Muscle layer of colon (tissue), 2 donors: Measurements from ENCODE around the gene SLC22A5.
"Not testable (repeated sequence)": the region's sequence is repeated elsewhere in the genome, so short reads cannot be mapped to it uniquely, and the experiment has no call there.

Experiments used
- H3K27ac ChIP-seq: one replicate; pipeline ENCODE4 v1.7.0; 2013; ENCODE audit warnings: low read depth, mild to moderate bottlenecking, low read length, moderate library complexity
- H3K27me3 ChIP-seq, 2 donors: one replicate each; pipeline ENCODE4 v1.7.0; 2013; ENCODE audit warnings: low read length in 2 of 2, mild to moderate bottlenecking in 2 of 2; ENCODE audit not compliant: insufficient read depth in 2 of 2, control insufficient read depth in 1 of 2
- H3K36me3 ChIP-seq: one replicate; pipeline ENCODE4 v1.7.0; 2013; ENCODE audit warnings: mild to moderate bottlenecking, low read length; ENCODE audit not compliant: insufficient read depth
- H3K4me1 ChIP-seq: one replicate; pipeline ENCODE4 v1.7.0; 2013; ENCODE audit warnings: mild to moderate bottlenecking, low read length; ENCODE audit not compliant: insufficient read depth
- H3K4me3 ChIP-seq, 2 donors: one replicate each; pipeline ENCODE4 v1.7.0; 2013; ENCODE audit warnings: low read length in 2 of 2, low read depth in 1 of 2, mild to moderate bottlenecking in 1 of 2, moderate library complexity in 1 of 2
- H3K9ac ChIP-seq: one replicate; pipeline ENCODE4 v1.7.0; 2013; ENCODE audit warnings: low read length
- H3K9me3 ChIP-seq: one replicate; pipeline ENCODE4 v1.7.0; 2013; ENCODE audit warnings: mild to moderate bottlenecking, low read length
- donor health status: abdominal sarcoma.
- donor health status: Adenocarcinoma of cecum.

The SLC22A5 gene

DNA sequence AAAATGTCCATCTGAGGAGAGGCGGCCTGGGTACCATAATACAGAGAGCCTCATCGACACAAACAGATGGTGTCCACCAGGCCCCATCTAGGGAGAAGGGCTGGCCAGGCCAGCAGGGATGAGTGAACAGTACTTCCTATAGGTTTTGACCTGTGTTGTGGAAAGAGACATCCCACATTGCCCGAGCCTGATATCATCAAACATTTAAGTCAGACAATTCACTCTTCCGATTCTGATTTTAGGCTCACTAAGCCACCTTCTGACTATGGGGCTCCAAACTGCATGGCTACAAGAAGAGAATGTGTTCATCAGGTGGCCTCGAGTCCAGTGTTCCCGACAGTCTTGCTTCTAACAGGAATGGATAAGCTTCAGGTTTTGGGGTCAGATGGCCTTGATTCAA, 38.9 kb downstream of the SLC22A5 start:
- H3K27me3 ChIP-seq: no peaks in the 10 kb centered on the region
- peak overlapping the region; percentile 98 for H3K27ac ChIP-seq
- no peaks in the 10 kb centered on the region for H3K36me3 ChIP-seq
- peaks cover 25% of the 10 kb centered on the region for H3K4me1 ChIP-seq
- no peak overlapping the region for H3K4me3 ChIP-seq
- H3K9ac ChIP-seq: no peak overlapping the region
- no peaks in the 10 kb centered on the region for H3K9me3 ChIP-seq

DNA sequence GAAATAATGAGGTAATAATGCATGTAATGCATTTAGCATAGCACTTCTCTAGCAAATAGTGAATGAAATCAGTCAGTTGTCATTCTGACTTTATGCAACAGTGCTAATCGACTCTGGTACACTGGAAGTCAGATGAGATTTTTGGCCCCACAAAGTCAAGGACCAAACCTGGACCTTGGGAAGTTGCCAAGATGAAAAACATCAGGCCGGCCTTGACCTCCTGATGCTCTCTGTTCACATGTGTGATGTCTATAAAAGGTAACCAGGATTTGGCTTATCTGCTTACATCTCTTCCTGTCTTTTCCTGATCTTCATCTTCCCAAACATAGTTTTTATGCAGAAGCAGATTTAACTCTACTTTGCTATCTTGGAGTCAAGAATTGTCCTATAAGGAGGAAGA, 39.5 kb downstream of the SLC22A5 start:
- Histone ChIP-seq H3K4me1 (peaks cover 25% of the 10 kb centered on the region), H3K36me3 (no peaks in the 10 kb centered on the region), H3K9ac (no peak overlapping the region), H3K27ac (peak overlapping the region; percentile 98), H3K4me3 (no peak overlapping the region), H3K27me3 (no peaks in the 10 kb centered on the region), H3K9me3 (no peaks in the 10 kb centered on the region)

- Histone ChIP-seq H3K4me3 (peak overlapping the region; percentile 65 to 83), H3K9ac (peak overlapping the region; percentile 87), H3K9me3 (no peaks in the 10 kb centered on the region), H3K4me1 (peaks cover 40% of the 10 kb centered on the region), H3K27me3 (no peaks in the 10 kb centered on the region), H3K36me3 (no peaks in the 10 kb centered on the region), H3K27ac (peak overlapping the region; percentile 98)
Measured at GRCh38 chr5:132410451-132411303, 41.2 kb downstream of the SLC22A5 start.

DNA sequence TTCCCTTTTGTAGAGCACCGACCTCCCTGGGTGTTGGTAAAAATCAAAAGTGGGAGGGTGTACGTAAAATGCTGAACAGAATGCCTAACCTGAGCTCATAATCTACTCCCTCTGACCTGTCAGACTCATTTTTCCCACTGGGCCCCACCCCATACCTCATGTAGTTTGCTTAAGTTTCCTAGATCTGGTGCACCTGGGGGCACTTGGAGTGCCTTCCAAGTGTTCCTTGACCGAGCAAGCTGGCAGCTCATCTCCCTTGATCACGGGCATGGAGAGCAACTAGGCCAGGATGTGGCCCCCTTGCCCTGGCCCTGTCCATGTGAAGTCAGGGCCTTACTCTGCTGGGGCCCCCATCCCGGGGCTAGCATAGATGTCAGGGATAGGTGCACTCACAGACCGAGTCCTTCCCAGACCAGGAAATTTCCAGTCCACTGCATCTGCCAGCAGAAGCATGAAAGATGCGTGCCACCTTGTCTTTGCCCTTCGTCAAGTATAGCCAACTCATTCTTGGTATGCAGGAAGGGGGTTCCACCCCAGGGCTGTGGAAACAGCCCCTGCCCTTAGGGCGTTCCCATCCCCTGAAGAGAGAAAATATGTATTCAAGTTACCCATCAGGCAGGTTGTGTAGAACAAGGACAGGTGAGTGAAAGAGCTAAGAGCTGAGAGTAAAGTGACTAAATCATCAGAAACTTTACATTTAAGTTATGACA, 41.9 kb downstream of the SLC22A5 start:
- H3K27ac ChIP-seq: peak overlapping the region; percentile 98
- H3K4me1 ChIP-seq: peaks cover 44% of the 10 kb centered on the region
- H3K4me3 ChIP-seq: peak overlapping the region; percentile 65 to 83
- no peaks in the 10 kb centered on the region for H3K27me3 ChIP-seq
- H3K36me3 ChIP-seq: no peaks in the 10 kb centered on the region
- H3K9me3 ChIP-seq: no peaks in the 10 kb centered on the region
- peak overlapping the region; percentile 87 for H3K9ac ChIP-seq

GRCh38 chr5:132413567-132413966, 44.1 kb downstream of the SLC22A5 start:
- Histone ChIP-seq H3K4me3 (no peak overlapping the region), H3K9me3 (no peaks in the 10 kb centered on the region), H3K27ac (peak overlapping the region; percentile 98), H3K9ac (no peak overlapping the region), H3K4me1 (peaks cover 59% of the 10 kb centered on the region), H3K27me3 (no peaks in the 10 kb centered on the region), H3K36me3 (no peaks in the 10 kb centered on the region)

- Histone ChIP-seq H3K4me3 (no peak overlapping the region), H3K36me3 (no peaks in the 10 kb centered on the region), H3K9ac (no peak overlapping the region), H3K4me1 (peaks cover 61% of the 10 kb centered on the region), H3K27me3 (no peaks in the 10 kb centered on the region), H3K27ac (peak overlapping the region; percentile 61), H3K9me3 (no peaks in the 10 kb centered on the region)
Measured at GRCh38 chr5:132414634-132415378, 45.3 kb downstream of the SLC22A5 start.

DNA sequence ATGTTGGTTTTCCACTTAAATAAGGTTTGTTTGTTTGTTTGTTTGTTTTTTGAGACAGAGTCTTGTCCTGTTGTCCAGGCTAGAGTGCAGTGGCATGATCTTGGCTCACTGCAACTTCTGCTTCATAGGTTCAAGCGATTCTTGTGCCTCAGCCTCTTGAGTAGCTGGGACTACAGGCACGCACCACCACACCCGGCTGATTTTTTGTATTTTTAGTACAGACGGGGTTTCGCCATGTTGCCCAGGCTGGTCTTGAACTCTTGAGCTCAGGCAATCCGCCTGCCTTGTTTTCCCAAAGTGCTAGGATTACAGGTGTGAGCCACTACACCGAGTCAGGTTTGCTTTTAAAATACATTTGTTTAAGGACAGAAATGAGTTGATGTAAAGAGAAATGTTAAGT, 46.0 kb downstream of the SLC22A5 start:
- H3K36me3 ChIP-seq, H3K9ac ChIP-seq, H3K4me3 ChIP-seq, H3K9me3 ChIP-seq, H3K27me3 ChIP-seq: not testable (repeated sequence)
- peak overlapping the region; percentile 61 for H3K27ac ChIP-seq
- peaks cover 63% of the 10 kb centered on the region for H3K4me1 ChIP-seq

- Histone ChIP-seq H3K4me1 (peaks cover 72% of the 10 kb centered on the region), H3K27me3 (no peaks in the 10 kb centered on the region), H3K27ac (peak overlapping the region; percentile 70), H3K9ac (no peak overlapping the region), H3K36me3 (peaks cover 12% of the 10 kb centered on the region), H3K4me3 (no peak overlapping the region), H3K9me3 (no peaks in the 10 kb centered on the region)
Measured at GRCh38 chr5:132416306-132417009, 46.9 kb downstream of the SLC22A5 start.

DNA sequence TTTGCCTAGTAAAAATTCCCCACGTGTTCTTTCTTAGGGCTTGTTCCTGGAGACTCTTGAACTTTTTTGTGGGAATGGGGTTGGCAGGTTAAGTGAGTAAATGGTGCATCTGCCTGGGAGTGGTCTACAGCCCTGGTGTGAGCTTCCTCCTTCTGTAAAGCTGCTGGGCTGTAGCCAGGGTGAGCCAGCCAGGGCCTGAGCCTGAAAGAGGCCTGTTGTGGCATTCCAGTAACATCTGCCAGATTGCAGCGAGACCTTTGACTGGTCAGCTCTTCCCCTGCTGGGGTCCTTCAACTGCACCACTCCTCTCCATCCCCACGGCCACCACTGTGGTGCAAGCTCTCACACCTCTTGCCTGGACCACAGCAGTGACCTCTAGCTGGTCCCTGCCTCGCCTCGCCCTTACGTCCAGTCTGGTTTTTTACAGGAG, 47.5 kb downstream of the SLC22A5 start:
- peaks cover 13% of the 10 kb centered on the region for H3K36me3 ChIP-seq
- peaks cover 69% of the 10 kb centered on the region for H3K4me1 ChIP-seq
- no peak overlapping the region for H3K9ac ChIP-seq
- H3K27me3 ChIP-seq: no peaks in the 10 kb centered on the region
- H3K27ac ChIP-seq: peak overlapping the region; percentile 70
- no peaks in the 10 kb centered on the region for H3K9me3 ChIP-seq
- H3K4me3 ChIP-seq: no peak overlapping the region

DNA sequence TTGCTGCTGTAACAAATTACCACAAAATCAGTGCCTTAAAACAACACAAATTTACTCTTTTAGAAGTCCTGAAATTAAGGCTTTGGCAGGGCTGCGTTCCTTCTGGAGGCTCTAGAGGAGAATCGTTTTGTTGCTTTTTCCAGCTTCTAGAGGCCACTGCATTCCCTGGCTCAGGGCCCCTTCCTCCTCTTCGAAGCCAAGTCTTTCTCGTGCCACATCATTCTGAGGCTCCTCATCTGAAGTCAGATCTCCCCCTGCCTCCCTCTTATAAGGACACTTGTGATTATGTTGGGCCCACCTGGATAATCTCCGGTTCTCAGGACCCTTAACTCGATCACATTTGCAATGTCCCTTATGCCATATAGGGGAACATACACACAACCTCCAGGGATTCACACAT, 48.0 kb downstream of the SLC22A5 start:
- no peaks in the 10 kb centered on the region for H3K27me3 ChIP-seq
- no peak overlapping the region for H3K4me3 ChIP-seq
- no peak overlapping the region for H3K9ac ChIP-seq
- H3K36me3 ChIP-seq: peaks cover 13% of the 10 kb centered on the region
- H3K27ac ChIP-seq: peak overlapping the region; percentile 70
- peaks cover 69% of the 10 kb centered on the region for H3K4me1 ChIP-seq
- H3K9me3 ChIP-seq: no peaks in the 10 kb centered on the region
